HK-2 (cell line): ENCODE data around the gene AP2A2.

Source experiments
- DNase-seq: peaks from one replicate; pipeline ENCODE4 v3.0.0-alpha.2; 2018; ENCODE audit not compliant: unreplicated experiment

The AP2A2 gene

DNA sequence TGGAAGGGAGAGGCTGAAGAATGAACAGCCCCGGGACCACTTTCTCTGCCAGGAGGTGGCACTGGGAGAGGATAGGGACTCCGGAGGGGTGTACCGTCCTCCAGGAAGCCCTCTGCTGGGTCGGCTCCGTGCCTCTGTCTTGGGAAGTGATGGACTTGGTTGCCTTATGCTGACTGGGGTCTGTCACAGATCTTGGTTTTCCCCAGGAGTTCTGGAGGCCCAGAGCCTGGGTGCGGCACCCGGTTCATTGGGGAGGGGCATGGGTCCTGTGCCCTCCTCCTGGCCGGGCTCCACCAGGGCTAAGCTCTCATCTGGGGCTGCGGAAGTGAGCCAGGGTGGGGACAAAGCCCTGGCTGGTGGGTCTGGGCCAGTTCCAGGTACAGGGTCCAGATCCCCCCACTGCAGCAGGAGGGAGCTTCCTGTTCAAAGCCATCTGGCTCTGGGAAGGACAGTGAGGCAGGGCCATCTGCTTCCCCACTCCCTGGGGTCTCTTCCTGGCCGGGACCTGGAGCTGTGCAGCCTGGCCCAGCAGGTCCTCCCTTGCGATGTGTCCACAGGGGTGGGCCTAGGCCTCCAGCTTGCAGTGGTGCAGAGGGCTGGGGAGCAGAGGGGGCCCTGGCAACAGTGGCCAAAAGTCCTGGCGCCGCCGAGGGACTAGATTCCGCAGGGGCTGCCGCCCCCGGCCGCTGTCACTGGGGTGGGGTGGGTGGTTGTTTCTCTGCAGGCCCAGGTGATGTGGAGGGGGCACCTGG is 1.1 kb upstream of the AP2A2 start:
- no peak for DNase-seq

DNA sequence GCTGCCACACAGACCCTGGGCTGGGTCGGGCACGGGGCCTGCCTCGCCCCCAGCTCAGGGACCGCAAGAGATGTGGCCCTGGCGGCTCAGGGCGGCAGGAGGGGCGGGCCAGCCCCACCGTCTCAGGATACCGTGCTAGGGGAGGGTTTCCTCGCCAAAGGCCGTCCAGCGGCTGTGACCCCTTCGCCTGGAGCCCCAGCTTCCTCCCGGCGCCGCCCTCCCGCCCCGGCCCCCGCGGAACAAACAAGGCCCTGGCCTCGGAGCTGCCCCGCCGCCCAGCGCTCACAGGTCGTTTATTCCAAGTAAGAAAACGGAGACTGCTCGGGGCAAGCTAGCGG is 543 bp upstream of the AP2A2 start:
- DNase-seq, result no peak

DNA sequence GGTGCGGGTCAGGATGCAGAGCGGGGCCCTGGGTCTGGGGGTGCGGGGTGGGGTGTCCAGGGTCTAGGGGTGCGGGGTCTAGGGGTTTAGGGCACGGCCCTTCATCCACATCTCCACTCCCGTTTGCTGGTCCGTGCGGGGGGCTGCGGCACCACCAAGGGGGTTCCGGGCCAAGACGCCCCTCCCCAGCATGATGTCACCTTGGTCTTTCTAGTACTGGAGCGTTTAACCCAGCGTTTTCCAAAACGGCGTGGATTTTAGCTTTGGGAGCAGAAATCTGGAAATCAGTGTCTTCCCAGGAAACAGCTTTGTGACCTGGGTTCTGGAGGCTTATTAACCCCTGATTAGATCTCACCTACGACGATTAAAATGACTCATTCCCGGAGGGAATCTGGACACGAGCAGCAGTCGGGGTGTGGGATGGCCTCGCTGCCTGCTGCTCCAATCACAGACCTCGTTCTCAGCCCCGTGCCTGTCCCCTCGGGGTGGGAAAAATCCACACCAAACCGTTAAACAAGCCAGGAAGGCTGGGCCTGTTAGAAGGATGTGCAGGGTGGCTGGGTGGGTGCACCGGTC is 759 bp downstream of the AP2A2 start:
- DNase-seq, result peak; percentile 36

DNA sequence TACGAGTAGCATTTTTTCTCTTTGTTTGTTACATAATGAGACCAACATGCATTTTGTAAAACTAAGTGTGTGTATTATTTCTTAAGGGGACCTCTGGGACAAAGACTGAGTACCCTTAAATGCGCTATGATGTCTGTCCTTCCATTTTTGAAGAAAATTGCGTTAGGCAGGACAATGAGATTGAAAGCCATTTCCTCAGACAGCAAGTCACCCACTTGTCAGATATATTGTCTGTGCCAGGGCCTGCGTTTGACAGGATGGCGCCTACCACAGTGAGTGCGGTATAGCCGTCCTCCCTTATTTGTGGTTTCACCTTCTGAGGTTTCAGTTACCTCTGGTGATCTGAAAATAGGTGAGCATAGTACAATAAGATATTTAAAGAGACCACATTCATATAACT is 2.2 kb downstream of the AP2A2 start:
- no peak for DNase-seq

DNA sequence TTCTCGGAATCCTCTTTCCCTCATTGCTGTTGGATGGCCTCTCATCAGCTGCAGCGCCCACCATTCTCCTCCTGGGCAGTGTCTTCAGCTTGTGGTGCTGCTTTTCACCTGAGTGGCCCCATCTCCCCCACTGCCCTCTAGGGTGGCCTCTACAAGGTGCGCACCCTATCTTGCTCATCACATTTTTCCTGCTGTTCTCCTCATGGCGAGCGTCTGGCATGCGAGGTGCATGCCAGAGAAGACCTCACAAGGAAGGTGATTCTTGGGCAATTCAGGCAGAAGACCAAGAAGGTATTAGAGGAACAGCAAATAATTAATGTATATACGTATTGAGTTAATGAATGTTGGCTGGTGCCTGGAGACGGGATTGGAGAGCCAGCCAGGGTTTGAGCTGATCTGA is 3.1 kb downstream of the AP2A2 start:
- DNase-seq, result no peak

DNA sequence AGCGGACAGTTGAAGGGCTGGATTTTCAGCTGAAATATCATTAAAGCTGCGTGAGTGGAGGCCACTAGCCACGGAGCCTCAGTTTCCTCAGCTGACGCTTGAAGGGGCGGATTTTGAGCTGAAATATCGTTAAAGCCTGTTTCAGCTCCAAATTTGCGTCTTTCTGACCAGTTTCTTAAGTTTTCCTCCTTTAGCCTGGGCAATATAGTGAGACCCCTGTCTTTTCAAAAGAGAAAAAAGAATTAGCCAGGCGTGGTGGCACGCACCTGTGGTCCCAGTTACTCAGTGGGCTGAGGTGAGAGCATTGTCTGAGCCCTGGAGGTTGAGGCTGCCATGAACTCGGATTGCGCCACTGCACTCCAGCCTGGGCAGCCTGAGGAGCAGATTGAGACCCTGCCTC is 3.7 kb downstream of the AP2A2 start:
- DNase-seq, result no peak

DNA sequence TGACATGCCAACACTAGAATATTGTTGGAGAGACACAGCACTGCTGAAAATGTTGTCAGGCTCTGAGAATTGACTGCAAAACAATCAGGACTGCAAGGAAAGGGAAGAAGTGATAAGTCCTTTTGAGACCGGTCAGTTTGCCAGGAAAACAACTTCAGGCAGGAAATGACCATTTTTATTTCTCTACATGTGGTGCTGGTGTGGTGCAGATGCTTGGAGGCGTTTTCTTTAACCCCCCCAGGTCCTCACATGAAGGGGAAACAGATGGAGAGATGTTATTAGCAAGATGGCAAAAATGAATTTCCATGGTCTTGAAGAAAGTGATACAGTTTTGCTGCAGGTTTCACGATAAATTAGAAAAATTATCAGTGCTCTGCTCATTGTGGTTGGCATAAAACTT is 5.7 kb downstream of the AP2A2 start:
- no peak for DNase-seq

DNA sequence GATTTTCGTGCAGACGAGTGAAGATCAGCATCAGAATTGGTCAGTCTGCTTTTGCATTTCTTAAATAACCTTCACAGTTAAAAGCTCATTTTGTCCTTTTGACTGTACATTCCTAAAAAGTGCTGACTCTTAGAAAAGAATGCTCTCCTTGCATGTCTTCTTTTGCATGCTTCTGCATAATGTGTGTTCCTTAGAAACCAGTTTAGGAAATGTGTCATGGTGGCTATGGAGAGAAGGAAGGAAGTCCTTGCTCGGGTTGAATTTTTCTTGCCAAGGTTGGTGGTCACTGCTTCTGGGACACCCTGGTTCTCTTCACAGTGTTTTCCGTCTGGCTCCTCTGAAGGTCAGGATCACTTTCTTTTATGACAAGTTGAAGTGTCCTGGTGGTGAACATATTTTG is 6.8 kb downstream of the AP2A2 start:
- DNase-seq, result no peak

DNA sequence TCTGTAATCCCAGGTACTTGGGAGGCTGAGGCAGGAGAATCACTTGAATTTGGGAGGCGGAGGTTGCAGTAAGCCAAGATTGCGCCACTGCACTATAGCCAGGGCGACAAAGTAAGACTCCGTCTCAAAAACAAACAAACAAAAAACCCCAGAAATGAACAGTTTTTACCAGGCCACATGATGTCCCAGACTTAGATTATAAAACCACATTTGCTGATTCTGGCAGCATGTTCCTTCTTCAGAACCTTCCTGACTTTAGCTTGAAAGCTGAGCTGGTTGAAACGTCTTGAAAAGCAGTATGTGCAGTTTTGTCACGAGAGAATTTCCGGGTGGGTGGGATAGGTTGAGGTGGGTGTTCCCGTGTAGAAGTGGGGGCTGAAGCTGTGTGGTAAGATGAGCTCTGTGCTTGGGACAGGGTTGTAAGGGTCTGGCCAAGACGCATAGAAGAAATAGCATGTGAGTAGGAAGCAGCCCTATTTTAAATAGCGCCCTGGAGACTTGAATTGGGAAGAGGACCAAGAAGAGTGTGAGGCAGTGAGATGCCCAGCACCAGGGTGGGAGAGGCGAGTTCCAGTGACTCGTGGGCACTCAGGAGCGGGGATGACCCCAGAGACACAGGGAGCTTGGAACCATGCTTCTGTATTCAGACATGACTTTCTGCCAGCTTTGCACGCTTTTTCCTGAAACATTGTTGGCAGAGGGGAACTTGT is 7.6 kb downstream of the AP2A2 start:
- DNase-seq, result no peak

DNA sequence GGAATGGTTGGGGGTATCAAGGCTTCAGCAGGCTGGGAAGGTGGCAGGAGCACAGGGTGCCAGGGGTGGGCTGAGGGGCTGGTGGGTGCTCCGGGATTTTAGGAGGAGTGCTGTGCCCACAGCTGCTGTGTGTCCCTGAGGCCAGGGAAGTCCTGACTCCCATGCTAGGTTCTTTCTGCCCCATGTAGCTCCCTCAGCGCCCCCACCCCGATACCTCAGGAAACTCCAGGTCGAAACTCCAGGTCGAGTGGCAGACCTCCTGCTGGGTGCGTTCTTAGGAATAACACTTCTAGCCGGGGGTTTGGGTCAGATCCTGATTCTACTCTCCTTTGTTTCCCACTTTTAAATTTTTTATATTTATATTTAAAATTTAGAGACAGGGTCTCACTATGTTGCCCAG is 8.3 kb downstream of the AP2A2 start:
- no peak for DNase-seq

DNA sequence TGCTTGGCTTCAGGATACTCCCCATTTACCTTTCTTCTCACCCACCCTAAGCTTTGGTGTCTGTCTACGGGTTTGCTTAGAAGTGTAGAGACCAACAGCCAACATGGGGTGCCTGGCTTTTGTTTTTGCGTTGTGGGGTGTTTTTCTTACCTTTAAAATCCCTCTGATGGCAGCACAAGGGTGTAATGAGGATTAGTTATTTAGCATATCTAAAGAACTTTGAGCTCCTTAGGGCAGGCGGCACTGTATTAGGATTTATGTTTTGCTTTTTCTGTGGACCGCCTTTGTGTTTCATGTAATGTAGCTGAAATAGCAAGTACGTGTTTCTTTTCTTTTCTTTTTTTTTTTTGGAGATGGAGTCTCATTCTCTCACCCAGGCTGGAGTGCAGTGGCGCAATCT is 8.9 kb downstream of the AP2A2 start:
- DNase-seq, result no peak

DNA sequence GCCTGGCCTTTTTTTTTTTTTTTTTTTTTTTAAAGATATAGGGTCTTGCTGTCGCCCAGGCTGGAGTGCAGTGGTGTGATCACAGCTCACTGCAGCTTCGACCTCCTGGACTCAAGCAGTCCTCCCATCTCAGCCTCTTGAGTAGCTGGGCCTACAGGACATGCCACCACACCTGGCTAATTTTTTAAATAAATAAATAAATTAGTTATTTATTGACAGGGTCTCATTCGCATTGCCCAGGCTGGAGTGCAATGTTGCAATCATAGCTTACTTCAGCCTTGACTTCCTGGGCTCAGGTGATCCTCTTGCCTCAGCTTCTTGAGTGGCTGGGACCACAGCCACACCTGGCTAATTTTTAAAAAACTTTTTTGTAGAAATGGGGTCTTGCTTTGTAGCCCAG is 10.5 kb downstream of the AP2A2 start:
- DNase-seq, result no peak

DNA sequence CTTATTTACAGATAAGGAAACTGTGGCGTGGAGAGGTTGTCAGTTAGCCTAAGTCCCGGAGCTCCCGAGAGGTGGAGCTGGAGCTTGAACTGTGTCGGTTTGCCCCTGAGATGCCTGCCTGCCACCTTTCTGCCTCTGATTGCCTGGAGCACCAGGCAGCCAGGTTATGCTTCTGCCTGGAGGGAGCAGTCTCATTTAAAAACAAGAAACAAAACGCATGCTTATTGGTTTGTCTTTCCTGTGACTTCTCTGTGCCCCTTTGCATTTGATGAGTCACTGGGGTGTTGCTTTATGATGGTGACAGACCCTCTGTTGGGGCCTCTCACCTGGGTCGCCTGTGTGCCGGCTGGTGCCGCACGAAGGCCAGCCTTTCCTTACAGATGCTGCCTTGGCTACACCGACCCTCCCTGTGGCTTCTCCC is 12.2 kb downstream of the AP2A2 start:
- DNase-seq, result no peak

DNA sequence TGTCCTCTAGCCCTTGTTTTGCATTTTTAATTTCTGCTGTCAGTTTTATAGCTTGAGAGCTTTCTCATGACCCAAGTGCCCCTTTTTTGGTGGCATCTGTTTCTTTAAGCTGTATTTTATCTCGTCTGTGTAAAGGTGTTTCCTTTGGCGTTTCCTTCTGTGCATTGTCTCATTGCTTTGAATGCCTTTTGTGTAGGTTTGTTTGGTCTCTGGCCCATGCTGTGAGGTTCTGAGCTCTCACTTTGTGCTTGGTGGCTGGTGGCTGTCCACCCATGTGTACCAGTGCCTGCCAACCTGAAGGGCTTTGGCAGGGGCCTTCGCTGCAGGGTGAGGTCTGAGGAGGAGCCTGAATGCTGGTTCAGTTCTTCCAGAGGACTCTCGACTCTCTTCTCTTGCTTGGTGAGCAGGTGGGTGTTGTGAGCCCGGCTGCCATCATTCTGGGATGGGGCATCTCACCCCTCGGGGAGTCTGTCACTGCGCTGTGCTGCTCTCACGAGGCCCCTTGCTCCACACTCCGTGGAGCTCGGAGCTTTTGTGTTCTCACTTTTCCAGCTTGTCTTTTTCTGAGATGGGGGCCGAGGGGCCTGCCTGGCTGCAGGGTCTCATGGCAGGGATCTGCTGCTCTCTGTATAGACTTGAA is 14.9 kb downstream of the AP2A2 start:
- DNase-seq, result no peak

DNA sequence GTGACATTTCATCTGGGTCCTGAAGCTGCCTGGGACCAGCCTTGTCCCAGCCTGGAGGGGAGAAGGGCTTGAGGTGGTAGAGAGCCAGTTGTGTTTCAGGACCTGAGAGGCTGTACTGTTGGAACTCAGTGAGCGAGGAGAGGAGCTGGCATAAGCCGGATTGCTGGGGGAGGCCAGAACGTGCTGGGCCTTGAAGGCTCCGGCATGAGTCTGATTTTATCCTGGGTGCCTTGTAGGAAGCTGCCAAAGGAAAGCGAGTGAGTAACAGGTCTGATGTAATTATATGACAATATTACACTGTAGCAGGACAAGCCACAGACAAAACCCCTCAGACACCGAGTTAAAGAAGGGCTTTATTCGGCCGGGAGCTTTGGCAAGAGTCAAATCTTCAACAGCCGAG is 17.2 kb downstream of the AP2A2 start:
- DNase-seq, result no peak

DNA sequence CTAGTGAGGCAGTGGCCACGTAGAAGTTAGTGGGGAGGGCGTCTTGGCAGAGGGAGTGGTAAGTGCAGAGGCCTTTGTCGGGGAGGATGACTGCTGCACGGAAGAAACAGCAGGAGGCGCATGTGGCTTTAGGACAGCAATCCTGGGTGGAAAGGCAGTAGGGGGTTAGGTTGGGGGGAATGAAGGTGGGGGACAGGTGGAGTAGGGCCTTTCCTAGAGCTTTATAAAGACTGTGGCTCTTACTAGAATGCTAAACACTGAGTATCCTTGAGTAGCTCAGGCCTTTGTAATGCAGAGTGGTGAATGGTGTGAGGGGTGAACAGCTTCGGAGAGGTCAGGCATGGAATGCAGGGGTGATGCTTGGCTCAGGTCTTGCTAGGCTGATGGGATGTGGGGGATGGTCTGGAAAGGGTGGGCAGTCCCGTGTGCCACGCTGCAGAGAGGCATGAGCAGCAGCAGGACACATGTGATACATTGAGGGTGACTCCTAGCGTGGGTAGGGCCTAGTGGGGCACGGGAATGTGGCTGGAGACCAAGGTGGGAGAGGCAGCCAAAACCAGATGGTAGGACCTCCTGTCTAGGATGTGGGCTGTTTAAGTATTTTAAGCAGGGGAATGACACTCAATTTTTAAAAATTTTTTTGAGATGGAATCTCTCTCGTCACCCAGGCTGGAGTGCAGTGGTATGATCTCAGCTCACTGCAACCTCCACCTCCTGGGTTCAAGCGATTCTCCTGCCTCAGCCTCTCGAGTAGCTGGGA is 19.2 kb downstream of the AP2A2 start:
- DNase-seq, result no peak

DNA sequence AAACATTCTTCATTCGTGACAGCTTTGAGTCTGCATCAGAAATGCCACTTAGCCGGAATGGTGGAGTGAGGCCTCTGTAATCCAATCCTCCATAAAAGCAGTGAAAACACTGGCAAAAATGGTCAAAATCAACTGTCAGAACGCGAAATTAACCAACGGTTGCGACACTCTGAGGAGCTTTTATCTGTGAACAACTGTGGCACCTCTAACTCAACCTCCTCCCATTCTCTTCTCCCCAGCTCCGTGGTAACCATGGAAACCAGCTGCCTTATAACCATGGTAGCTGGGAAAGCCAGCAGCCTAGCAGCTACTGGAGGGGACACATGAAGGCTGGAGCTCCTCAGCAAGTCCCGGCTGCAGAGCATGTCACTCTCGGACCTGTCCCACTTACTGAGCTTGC is 20.3 kb downstream of the AP2A2 start:
- no peak for DNase-seq

DNA sequence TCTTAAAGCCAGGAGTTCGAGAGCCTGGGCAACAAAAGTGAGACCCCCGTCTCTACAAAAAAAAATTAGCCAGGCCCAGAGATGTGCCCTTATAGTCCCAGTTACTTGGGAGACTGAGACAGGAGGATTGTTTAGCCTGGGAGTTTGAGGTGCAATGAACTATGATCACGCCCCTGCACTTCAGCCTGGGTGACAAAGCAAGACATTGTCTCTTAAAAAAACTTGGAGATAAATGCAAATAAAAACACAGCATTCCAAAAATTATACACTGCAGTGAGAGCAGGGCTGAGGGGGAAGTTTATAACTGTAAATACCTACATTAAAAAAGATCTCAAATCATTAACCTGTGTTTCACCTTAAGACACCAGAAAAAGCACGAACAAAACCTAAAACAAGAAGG is 22.1 kb downstream of the AP2A2 start:
- DNase-seq, result no peak

DNA sequence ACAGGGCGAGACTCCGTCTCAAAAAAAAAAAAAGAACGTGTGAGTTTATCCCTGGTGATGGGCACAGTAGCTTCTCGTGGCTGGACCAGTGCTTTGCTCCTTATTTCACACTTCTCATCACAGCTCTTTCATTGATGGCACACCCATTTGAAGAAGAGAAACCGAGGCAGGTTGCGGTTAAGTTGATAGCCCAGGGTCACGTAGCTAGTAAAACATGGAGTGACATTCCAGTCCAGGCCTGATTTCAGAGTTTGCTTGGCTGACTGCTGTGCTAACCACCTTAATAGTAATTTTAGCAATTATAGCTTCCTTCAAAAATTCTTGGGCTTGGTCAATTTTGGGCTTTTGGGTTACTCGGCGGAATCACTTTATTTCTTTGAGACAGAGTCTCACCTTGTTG is 25.8 kb downstream of the AP2A2 start:
- no peak for DNase-seq

DNA sequence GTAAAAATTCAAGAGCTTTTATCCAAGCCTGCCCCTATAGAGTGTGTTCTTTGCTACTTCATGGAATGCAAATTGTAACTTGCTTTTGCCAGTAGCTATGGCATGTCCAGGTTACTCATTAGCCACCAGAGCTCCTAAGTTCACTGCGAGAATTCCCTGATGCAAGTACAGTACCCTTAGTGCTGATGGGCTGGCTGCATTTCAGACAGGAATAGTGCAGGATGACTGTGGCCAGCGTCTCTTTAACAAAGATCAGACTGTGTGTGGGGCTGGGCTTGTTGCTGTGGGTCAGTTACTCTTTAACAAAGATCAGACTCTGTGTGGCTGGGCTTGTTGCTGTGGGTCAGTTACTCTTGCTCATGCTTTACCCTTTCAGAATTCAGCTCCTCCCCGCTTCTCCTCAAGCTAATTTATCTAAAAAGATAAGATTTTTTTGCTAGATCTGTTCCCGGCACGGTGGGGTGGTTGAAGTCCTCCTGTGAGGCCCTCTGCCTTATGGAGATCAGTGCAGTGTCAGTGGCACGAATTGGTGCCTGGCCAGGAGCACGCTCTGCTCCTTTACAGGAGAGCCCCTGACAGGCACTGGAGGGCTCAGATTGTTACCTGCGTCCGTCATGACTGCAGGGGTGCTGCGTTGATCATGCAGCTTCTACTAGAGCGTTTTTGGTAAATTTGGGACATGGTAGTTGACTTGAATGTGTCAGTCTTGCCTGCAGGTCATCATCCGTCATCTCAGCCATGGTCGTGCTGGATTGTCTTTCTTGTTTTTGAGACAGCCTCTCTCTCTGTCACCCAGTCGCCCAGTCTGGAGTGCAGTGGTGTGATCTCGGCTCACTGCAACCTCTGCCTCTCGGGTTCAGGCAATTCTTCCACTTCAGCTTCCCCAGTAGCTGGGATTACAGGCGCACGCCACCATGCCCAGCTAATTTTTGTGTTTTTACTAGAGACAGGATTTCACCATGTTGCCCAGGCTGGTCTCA is 27.0 kb downstream of the AP2A2 start:
- DNase-seq, result peak; percentile 75

DNA sequence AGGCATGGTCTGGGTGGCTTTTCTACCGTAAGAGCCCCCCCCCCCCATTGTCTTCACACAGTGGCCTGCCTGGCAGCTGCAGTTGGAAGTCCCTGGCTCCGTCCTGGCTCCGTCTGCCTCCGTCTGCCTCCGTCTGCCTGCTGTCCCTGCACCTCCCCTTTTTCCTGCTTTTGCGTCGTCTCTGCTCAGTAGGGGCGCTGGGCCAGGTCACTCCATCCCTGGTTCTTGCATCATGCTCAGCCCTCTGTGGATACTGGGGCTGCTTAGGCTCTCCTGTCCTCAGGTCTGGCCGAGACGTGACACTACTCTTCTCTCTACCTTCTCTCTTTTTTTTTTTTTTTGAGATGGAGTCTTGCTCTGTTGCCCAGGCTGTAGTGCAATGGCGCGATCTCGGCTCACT is 27.8 kb downstream of the AP2A2 start:
- DNase-seq, result no peak
